NCI-H146 treated with DMSO at 0.1 percent for 48 hours (cell line): ENCODE results near the gene MLNR.
A peak's percentile ranks its signal among the peaks of the same experiment; 100 is the strongest.

Source experiments
- DNase-seq: peaks from one replicate; lab custom pipeline; 2025; ENCODE audit not compliant: unreplicated experiment; lab: John Stamatoyannopoulos, UW

MLNR gene

DNA sequence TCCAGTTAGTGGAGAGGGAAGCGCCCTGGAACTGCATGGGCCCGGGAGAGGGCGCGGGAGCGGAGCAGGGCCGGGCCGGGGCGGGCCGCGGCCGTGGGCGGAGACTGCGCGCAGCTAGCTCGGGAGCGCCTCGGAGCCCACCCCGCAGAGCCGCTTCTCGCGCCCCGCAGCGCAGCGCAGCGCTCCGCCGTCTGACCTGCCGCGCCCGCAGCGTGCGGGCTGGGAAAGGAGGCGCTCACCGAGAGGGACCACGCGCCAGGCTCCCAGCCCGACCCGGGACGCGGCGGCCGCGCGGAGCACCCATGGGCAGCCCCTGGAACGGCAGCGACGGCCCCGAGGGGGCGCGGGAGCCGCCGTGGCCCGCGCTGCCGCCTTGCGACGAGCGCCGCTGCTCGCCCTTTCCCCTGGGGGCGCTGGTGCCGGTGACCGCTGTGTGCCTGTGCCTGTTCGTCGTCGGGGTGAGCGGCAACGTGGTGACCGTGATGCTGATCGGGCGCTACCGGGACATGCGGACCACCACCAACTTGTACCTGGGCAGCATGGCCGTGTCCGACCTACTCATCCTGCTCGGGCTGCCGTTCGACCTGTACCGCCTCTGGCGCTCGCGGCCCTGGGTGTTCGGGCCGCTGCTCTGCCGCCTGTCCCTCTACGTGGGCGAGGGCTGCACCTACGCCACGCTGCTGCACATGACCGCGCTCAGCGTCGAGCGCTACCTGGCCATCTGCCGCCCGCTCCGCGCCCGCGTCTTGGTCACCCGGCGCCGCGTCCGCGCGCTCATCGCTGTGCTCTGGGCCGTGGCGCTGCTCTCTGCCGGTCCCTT lies at the start of gene MLNR:
TSS of gene MLNR (plus strand) at position 303 of the 820 bp plus-strand sequence. CDS start at position 303, 0 bp downstream.
- peak; percentile 13 for DNase-seq

DNA sequence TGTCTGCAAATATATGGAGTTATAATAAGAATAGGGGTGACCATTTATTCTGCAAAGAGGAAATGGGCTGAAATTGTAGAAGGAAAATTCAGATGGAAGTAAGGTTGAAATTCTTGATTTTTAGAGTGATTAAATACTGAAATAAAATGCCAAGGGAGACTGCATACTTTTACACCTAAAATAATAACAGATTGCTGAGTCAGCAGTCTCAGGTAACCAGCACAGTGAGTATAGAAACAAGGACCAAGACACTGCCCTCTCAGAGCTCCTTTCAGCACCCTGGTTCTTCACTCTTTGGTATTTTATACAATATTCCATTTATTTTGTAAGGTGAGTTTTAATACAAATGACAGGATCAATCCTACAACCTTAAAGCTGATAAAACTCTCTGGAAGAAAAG lies 48.8 kb upstream of the MLNR start:
- no peak for DNase-seq

DNA sequence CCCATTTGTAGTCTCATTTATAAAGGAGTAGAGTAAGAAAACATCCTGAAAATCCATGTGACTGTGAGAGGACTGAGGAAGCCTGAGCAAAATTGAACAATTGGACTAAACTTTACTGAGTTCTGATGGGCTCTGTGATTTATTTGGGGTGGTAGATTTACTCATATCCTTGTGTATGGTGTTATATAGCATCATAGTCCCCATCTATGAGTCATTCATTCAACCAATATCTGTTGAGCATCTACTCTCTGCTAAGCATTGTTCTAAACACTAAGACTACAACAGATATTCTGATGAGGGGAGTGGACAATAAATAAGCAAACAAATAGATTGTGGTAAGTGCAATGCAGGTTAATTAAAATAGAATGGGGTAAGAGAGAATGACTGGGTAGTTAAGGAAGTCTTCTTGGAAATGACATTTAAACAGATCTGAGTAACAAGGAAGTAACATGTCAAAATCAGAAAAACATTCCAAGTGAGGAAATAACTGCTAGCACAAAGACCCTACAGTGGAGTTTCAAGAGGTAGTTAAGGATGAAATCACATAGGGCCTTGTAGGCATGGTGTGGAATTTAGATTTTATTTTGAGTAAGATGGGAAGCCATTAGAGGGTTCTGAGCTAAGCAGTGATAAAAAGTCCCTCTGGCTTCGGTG lies 36.3 kb upstream of the MLNR start:
- no peak for DNase-seq

DNA sequence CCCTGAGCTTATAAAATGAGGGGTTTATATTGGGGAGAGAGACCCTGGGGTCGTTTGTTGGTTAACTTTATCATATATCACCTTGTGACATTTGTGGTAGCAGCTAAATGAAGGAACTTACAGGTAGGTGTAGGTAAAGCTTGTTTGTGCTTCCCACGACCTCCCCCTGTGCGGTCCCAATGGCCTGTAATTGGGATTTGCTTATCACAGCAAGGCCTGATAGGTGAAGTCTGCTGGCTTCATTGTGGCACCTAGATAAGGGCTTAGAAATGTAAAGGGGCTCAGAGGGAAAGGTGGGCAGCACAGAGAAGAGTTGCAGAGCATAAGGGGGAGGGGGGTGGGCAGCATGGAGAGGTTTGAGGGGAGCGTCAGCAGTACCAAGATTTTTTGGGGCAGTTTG lies 35.5 kb upstream of the MLNR start:
- no peak for DNase-seq

GRCh38 chr13:49185264-49185663 lies 34.9 kb upstream of the MLNR start:
- no peak for DNase-seq

- no peak for DNase-seq
These were observed 29.2 kb upstream of the MLNR start for GRCh38 chr13:49190901-49191300.

DNA sequence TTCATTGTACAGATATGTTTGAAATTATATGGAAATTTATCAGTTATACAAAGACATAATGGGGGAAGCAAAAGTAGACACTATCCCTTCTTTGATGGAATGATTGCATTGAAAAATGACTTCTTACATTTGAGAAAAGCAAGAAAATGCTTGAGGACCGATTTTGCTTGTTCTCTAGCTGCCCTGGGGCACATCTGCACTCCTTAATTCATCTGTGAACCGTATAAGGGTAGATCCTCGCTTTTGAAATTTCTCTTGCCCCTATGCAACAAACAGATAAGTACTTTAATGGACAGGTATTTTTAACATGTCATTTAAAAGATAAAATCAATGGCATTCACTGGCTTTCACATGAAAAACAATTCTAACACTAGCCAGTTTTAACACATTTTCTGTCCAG lies 13.5 kb upstream of the MLNR start:
- no peak for DNase-seq

GRCh38 chr13:49208619-49209018 lies 11.5 kb upstream of the MLNR start:
- no peak for DNase-seq

DNA sequence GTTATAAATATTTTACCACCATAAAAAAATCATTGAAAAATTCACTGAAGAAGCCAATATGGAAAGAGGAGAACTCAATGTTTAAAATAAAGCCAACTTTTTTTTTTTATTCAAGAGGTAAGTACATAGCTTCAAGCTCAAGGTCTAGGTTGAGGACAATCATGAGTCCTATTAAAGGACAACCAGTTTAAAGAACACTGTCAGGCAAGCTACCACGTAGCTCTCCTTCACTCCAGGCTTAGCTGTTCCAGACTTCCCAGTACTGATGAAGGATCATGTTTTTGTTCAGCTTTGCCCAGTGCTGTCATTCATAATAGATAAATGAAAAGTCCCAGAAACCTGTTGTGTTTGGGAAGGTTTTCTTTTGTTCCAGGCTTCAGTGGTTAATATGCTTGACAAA lies 10.0 kb upstream of the MLNR start:
- no peak for DNase-seq

- DNase-seq = no peak
These were observed 9.5 kb upstream of the MLNR start for GRCh38 chr13:49210669-49211068.

GRCh38 chr13:49213539-49213938 lies 6.6 kb upstream of the MLNR start:
- DNase-seq = no peak

GRCh38 chr13:49213997-49214916 lies 5.9 kb upstream of the MLNR start:
- no peak for DNase-seq

- DNase-seq = no peak
These were observed 5.2 kb upstream of the MLNR start for GRCh38 chr13:49214917-49215376.

DNA sequence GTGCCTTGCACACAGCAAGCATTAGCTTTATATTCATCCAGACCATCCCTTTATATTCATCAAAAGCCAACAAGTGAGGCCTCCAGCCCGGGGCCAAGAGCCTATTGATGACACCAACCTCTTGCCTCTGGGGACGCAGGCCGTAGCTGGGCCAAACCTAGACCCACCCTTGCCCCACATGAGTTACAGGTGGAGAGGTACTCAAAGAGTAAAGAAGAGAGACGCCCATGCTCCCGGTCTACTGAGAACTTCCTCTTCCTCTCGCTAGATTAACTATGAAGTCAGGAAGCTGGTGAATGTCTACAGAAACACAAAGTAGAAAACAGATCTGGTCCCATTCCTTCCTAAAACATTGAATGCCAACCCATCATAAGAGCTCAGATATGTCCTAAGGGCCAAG lies 3.8 kb upstream of the MLNR start:
- DNase-seq = no peak

DNA sequence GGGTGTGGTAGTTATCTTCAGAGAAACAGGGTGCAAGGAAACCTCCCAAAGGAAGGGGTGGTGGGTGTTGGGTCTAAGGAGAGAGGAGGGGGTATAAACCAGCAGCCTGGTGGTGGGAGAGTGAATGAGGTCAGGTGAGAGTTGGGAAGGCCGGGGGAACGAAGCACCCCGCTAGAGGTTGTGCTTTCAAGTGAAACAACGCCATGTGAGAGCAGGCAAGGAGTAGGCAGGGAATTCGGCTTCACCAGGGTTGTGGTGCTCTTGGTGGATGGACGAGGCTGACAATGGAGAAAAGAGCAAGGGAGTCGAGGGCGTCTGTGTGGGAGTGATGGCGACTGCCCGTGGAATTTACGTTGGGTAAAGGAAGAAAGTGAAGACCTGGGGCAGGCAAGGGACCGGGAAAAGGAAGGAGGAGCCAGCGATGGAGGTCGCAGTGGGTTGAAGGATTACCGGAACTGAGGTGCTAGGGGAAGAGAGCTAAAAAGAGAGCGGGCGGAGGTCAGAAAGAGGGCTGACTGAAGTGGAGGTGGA lies 2.1 kb upstream of the MLNR start:
- DNase-seq = no peak

GRCh38 chr13:49218493-49219051 lies 1.6 kb upstream of the MLNR start:
- DNase-seq = no peak

DNA sequence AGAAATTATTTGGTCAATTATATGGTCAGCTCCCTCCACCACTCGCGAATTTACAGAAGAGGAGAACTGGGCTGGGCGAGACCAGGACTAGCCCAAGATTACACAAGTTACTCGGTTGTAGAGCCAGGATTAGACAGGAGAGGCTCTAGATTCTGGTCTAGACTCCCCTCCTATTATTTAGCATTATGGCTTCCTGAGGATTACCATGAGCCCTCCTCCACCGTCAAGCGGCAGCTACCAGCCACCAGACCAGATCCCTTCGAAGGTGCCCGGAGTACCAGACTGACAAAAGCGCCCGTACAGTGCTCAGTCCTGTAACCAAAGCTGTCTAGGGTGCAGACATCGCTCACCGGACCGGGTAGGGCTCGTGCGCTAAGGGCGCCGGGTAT lies 497 bp upstream of the MLNR start:
- DNase-seq = no peak

GRCh38 chr13:49220856-49221589 lies 885 bp downstream of the MLNR start:
- no peak for DNase-seq

DNA sequence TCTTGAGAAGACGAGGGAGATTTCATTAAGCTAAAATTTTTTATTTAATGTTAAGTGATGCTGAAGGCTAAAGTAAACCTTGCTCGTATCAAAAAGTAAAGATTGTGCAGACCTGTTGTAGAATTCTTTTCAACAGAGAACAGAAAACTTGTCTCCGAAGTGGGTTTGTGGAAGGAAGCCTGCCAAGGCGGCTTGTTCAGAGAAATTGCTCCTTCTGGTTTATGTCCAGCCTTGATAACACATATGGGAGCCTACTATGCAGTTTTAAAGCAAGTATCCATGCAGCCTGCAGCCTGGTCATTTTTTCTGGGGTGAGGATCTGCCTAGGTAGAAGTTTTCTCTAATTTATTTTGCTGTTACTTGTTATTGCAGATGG lies 1.4 kb downstream of the MLNR start:
- no peak for DNase-seq
